BE2C (cell line): ENCODE results near the gene RASD1.
A peak's percentile ranks its signal among the peaks of the same experiment; 100 is the strongest.
"Not testable (repeated sequence)": the region's sequence is repeated elsewhere in the genome, so short reads cannot be mapped to it uniquely, and the experiment has no call there.

ENCODE experiments used
- DNase-seq: peaks from one replicate; pipeline ENCODE4 v3.0.0-alpha.2; 2020
- H3K27me3 ChIP-seq: fragments of 250-450 bp; sonication (Bioruptor Pico); 2 replicates; pipeline ENCODE4 v1.5.1; 2020; ENCODE audit warnings: mild to moderate bottlenecking
- H3K36me3 ChIP-seq: fragments of 250-450 bp; sonication (Bioruptor Pico); 2 replicates; pipeline ENCODE4 v1.5.1; 2020; ENCODE audit warnings: mild to moderate bottlenecking
- H3K4me1 ChIP-seq: fragments of 250-450 bp; sonication (Bioruptor Pico); 2 replicates; pipeline ENCODE4 v1.5.1; 2020
- H3K4me3 ChIP-seq: 2 replicates; pipeline ENCODE4 v1.5.1; 2011; ENCODE audit warnings: low read depth, low read length
- H3K9me3 ChIP-seq: fragments of 250-450 bp; sonication (Bioruptor Pico); 2 replicates; pipeline ENCODE4 v1.5.1; 2020
- CTCF ChIP-seq: IDR thresholded peaks from 2 replicates; pipeline ENCODE4 v1.5.1; 2012; ENCODE audit warnings: mild to moderate bottlenecking, low read depth, low read length

The RASD1 gene

GRCh38 chr17:17466511-17466910 lies 29.7 kb downstream of the RASD1 start:
- no peak for DNase-seq

GRCh38 chr17:17465878-17466277 lies 30.3 kb downstream of the RASD1 start:
- not testable (repeated sequence) for H3K9me3 ChIP-seq, DNase-seq, H3K27me3 ChIP-seq, H3K4me3 ChIP-seq, H3K4me1 ChIP-seq, H3K36me3 ChIP-seq

More at GRCh38 chr17:17466511-17466910, 29.7 kb downstream of the RASD1 start:
- Histone ChIP-seq H3K36me3 (no peaks in the 10 kb centered on the region), H3K27me3 (no peaks in the 10 kb centered on the region), H3K9me3 (no peaks in the 10 kb centered on the region), H3K4me1 (no peaks in the 10 kb centered on the region), H3K4me3 (no peak overlapping the region)
- TF ChIP-seq CTCF, result no peak

- TF ChIP-seq CTCF, result no peak
- H3K27me3 ChIP-seq, result no peaks in the 10 kb centered on the region
Measured at GRCh38 chr17:17463821-17464220, 32.4 kb downstream of the RASD1 start.

GRCh38 chr17:17462048-17462824 lies 34.0 kb downstream of the RASD1 start:
- no peaks in the 10 kb centered on the region for H3K9me3 ChIP-seq
- DNase-seq, result peak; percentile 12
- no peaks in the 10 kb centered on the region for H3K4me1 ChIP-seq
- no peak for TF ChIP-seq CTCF
- no peak overlapping the region for H3K4me3 ChIP-seq
- H3K36me3 ChIP-seq, result no peaks in the 10 kb centered on the region
- no peaks in the 10 kb centered on the region for H3K27me3 ChIP-seq

More at GRCh38 chr17:17463821-17464220, 32.4 kb downstream of the RASD1 start:
- Histone ChIP-seq H3K36me3 (no peaks in the 10 kb centered on the region), H3K4me1 (no peaks in the 10 kb centered on the region), H3K9me3 (no peaks in the 10 kb centered on the region), H3K4me3 (no peak overlapping the region)
- DNase-seq, result no peak

DNA sequence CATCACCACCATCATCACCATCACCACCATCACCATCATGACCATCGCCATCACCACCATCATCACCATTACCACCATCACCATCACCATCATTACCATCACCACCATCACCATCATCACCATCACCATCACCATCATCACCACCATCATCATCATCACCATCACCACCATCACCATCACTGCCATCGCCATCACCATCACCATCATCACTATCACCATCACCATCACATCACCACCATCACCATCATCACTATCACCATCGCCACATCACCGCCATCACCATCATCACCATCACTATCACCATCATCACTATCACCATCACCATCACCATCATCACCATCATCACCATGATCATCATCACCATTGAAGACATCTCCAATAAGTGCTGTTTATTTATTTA lies 36.2 kb downstream of the RASD1 start:
- no peaks in the 10 kb centered on the region for H3K4me1 ChIP-seq
- no peak for TF ChIP-seq CTCF
- H3K27me3 ChIP-seq, result no peaks in the 10 kb centered on the region
- no peaks in the 10 kb centered on the region for H3K36me3 ChIP-seq
- H3K4me3 ChIP-seq, result no peak overlapping the region
- H3K9me3 ChIP-seq, result no peaks in the 10 kb centered on the region
- no peak for DNase-seq

- Histone ChIP-seq H3K4me1 (no peaks in the 10 kb centered on the region), H3K36me3 (no peaks in the 10 kb centered on the region), H3K4me3 (no peak overlapping the region), H3K27me3 (no peaks in the 10 kb centered on the region), H3K9me3 (no peaks in the 10 kb centered on the region)
- TF ChIP-seq CTCF, result no peak
- no peak for DNase-seq
Measured at GRCh38 chr17:17457680-17458079, 38.5 kb downstream of the RASD1 start.
